Measurements from ENCODE around the gene ATP6AP1. TPM values are rescaled to one million over a fixed set of nuclear protein-coding genes. Genes with fewer than 3 reads are reported as not detected.

The ATP6AP1 gene
- total and polyA plus RNA-seq, 2 experiments from 2014 or later, result 52.4 to 155 TPM

GRCh38 chrX:154404625-154405192 lies 23.8 kb upstream of the ATP6AP1 start:
- Histone ChIP-seq H3K9me3 (ENCODE audit: low read depth) (no peaks in the 10 kb centered on the region), H3K4me3 (no peak overlapping the region), H3K4me1 (ENCODE audit: low read depth) (no peaks in the 10 kb centered on the region), H3K36me3 (peaks cover 4% of the 10 kb centered on the region), H3K27ac (no peak overlapping the region), H3K27me3 (no peaks in the 10 kb centered on the region)
- TF ChIP-seq CTCF (IDR thresholded peaks at IDR 0.05; ENCODE audit: low read depth, low read length), result no peak
- DNase-seq (ENCODE audit: low read depth in 1 of 2, low spot score in 1 of 2), result no peak

- H3K36me3 ChIP-seq, result no peaks in the 10 kb centered on the region
- no peaks in the 10 kb centered on the region for H3K4me1 ChIP-seq (ENCODE audit: low read depth)
- no peak for TF ChIP-seq CTCF (IDR thresholded peaks at IDR 0.05; ENCODE audit: low read depth, low read length)
- no peaks in the 10 kb centered on the region for H3K9me3 ChIP-seq (ENCODE audit: low read depth)
- H3K4me3 ChIP-seq, result no peak overlapping the region
- peak overlapping the region; percentile 75 for H3K27ac ChIP-seq
- no peak for DNase-seq (ENCODE audit: low read depth in 1 of 2, low spot score in 1 of 2)
- no peaks in the 10 kb centered on the region for H3K27me3 ChIP-seq
Observed at GRCh38 chrX:154408659-154409221, 19.7 kb upstream of the ATP6AP1 start.

GRCh38 chrX:154409222-154409871 lies 19.1 kb upstream of the ATP6AP1 start, which contains the start of gene DNASE1L1:
DNASE1L1 (minus strand) TSS chrX:154409254; CDS start chrX:154405568, 3,686 bp downstream.
- peak within 1 kb of the TSS; percentile 75 for H3K27ac ChIP-seq

GRCh38 chrX:154411981-154412340 lies 16.5 kb upstream of the ATP6AP1 start:
- Histone ChIP-seq H3K4me3 (peak overlapping the region; percentile 87), H3K9me3 (ENCODE audit: low read depth) (no peaks in the 10 kb centered on the region), H3K27me3 (no peaks in the 10 kb centered on the region), H3K27ac (peak overlapping the region; percentile 87), H3K4me1 (ENCODE audit: low read depth) (no peaks in the 10 kb centered on the region), H3K36me3 (no peaks in the 10 kb centered on the region)
- no peak for TF ChIP-seq CTCF (IDR thresholded peaks at IDR 0.05; ENCODE audit: low read depth, low read length)
- DNase-seq (ENCODE audit: low read depth in 1 of 2, low spot score in 1 of 2), result peak; percentile 54 to 71

More at GRCh38 chrX:154409222-154409871, 19.1 kb upstream of the ATP6AP1 start, which contains the start of gene DNASE1L1:
- H3K27me3 ChIP-seq, result no peaks in the 10 kb centered on the region
- no peaks in the 10 kb centered on the region for H3K4me1 ChIP-seq (ENCODE audit: low read depth)
- TF ChIP-seq CTCF (IDR thresholded peaks at IDR 0.05; ENCODE audit: low read depth, low read length), result no peak
- no peak within 1 kb of the TSS for H3K4me3 ChIP-seq
- peak; percentile 74 to 92 for DNase-seq (ENCODE audit: low read depth in 1 of 2, low spot score in 1 of 2)
- H3K9me3 ChIP-seq (ENCODE audit: low read depth), result no peaks in the 10 kb centered on the region
- H3K36me3 ChIP-seq, result no peaks in the 10 kb centered on the region

- Histone ChIP-seq H3K27me3 (no peaks in the 10 kb centered on the region), H3K4me3 (peak overlapping the region; percentile 87), H3K9me3 (ENCODE audit: low read depth) (no peaks in the 10 kb centered on the region), H3K27ac (no peak overlapping the region), H3K36me3 (no peaks in the 10 kb centered on the region), H3K4me1 (ENCODE audit: low read depth) (no peaks in the 10 kb centered on the region)
- DNase-seq (ENCODE audit: low read depth in 1 of 2, low spot score in 1 of 2), result no peak
- TF ChIP-seq CTCF (IDR thresholded peaks at IDR 0.05; ENCODE audit: low read depth, low read length), result no peak
Observed at GRCh38 chrX:154412468-154412867, 16.0 kb upstream of the ATP6AP1 start.
